Panc1 (cell line): ENCODE results near the gene ZMYND12. TPM values are rescaled to one million over a fixed set of nuclear protein-coding genes. Genes with fewer than 3 reads are reported as not detected.

ENCODE experiments used
- ATAC-seq: fragments of 200-7000 bp; cut with Tn5 transposase; 2 replicates; pipeline ENCODE4 v1.9.1; 2020; ENCODE audit warnings: mild to moderate bottlenecking, moderate library complexity
- BruUV-seq: library from RNA; stranded (reverse); fragments of 400-500 nt; replicated peaks from 2 replicates; lab custom pipeline; 2021; lab: Mats Ljungman, UMichigan
- CTCF ChIA-PET: fragments of 300-600 bp; sonication (Branson Sonifier 250); formaldehyde crosslinking; loops from one replicate; lab custom pipeline; 2022; ENCODE audit warnings: antibody characterized with exemption; lab: Charles Lee
- POLR2A ChIA-PET: fragments of 300-600 bp; sonication (Branson Sonifier 250); formaldehyde crosslinking; loops from one replicate; lab custom pipeline; 2022; ENCODE audit warnings: antibody characterized with exemption; lab: Charles Lee
- DNase-seq: peaks from one replicate; pipeline ENCODE4 v3.0.0-alpha.2; 2010; ENCODE audit warnings: low read depth, low spot score
- H3K27ac ChIP-seq: 2 replicates; pipeline ENCODE4 v1.5.1; 2011; ENCODE audit warnings: mild to moderate bottlenecking, low read length, inconsistent platforms
- H3K27me3 ChIP-seq: fragments of 200-500 bp; sonication (Bioruptor generic); 2 replicates; pipeline ENCODE4 v1.6.0; 2014; ENCODE audit warnings: low read length, inconsistent platforms; ENCODE audit not compliant: control insufficient read depth, insufficient read depth
- H3K36me3 ChIP-seq: fragments of 200-500 bp; sonication (Bioruptor generic); 2 replicates; pipeline ENCODE4 v1.5.1; 2014; ENCODE audit warnings: inconsistent platforms, mild to moderate bottlenecking, low read length, moderate library complexity; ENCODE audit not compliant: control insufficient read depth, insufficient read depth
- H3K4me1 ChIP-seq: 2 replicates; pipeline ENCODE4 v1.5.1; 2011; ENCODE audit warnings: inconsistent platforms, mild to moderate bottlenecking, low read length, moderate library complexity; ENCODE audit not compliant: control insufficient read depth, insufficient read depth
- H3K4me3 ChIP-seq, 2 experiments: 2 replicates each; pipeline ENCODE4 v1.5.1; 2011 to 2012; ENCODE audit warnings: low read depth in 2 of 2, low read length in 2 of 2, mild to moderate bottlenecking in 2 of 2, inconsistent platforms in 1 of 2, moderate library complexity in 1 of 2
- H3K9me3 ChIP-seq: fragments of 200-500 bp; sonication (Bioruptor generic); 2 replicates; pipeline ENCODE4 v1.5.1; 2014; ENCODE audit warnings: low read depth, mild to moderate bottlenecking, inconsistent platforms, low read length, moderate library complexity; ENCODE audit not compliant: control insufficient read depth, insufficient read depth
- CTCF ChIP-seq: fragments of 450-650 bp; IDR thresholded peaks from 2 replicates; pipeline ENCODE4 v1.5.1; 2017; ENCODE audit warnings: mild to moderate bottlenecking
- POLR2AphosphoS5 ChIP-seq: IDR thresholded peaks from 2 replicates; pipeline ENCODE4 v1.6.1; 2012; ENCODE audit warnings: mild to moderate bottlenecking, low read depth, low read length, moderate library complexity
- REST ChIP-seq, 2 experiments: IDR thresholded peaks; 2 replicates each; pipeline ENCODE4 v1.6.1; 2011 to 2012; ENCODE audit warnings: low read depth in 2 of 2, control low read depth in 1 of 2, low read length in 1 of 2, mild to moderate bottlenecking in 1 of 2, moderate library complexity in 1 of 2; ENCODE audit not compliant: insufficient read depth in 1 of 2
- SIN3A ChIP-seq: IDR thresholded peaks from 2 replicates; pipeline ENCODE4 v1.6.1; 2012; ENCODE audit warnings: low read depth, mild to moderate bottlenecking, low read length, moderate library complexity, borderline replicate concordance; ENCODE audit not compliant: insufficient read depth
- TCF7L2 ChIP-seq: IDR thresholded peaks from 2 replicates; pipeline ENCODE4 v1.6.1; 2011; ENCODE audit warnings: mild to moderate bottlenecking, low read depth, low read length, inconsistent platforms
- in situ Hi-C: cut with HindIII; loops from 2 replicates; pipeline ENCODE4 v1.10.0; 2016; ENCODE audit warnings: low sequenced_read_pairs, low pct_unique_long_range_greater_than_20kb
- intact Hi-C: fragments of 100-400 bp; cut with micrococcal nuclease; formaldehyde crosslinking; loops from one replicate; pipeline ENCODE4 v1.10.0; 2022; ENCODE audit not compliant: unreplicated experiment
- total RNA-seq: library from RNA; stranded (reverse); gene quantifications from one replicate; pipeline ENCODE4 v1.2.1, GENCODE V29; 2021; ENCODE audit not compliant: unreplicated experiment

ZMYND12 gene
- total RNA-seq, 1 experiment from 2014 or later, result 0.57 TPM

GRCh38 chr1:42422737-42423136 lies 33.1 kb downstream of the ZMYND12 start:
- H3K36me3 ChIP-seq, result no peaks in the 10 kb centered on the region
- POLR2A ChIA-PET, result no interaction called here
- in situ Hi-C loops (no loop called here), intact Hi-C loops (no loop called here)
- no peak for TF ChIP-seq SIN3A
- no peak for TF ChIP-seq CTCF
- no peak for TF ChIP-seq POLR2AphosphoS5
- TF ChIP-seq REST (IDR thresholded peaks at IDR 0.05; ENCODE audit: insufficient read depth in 1 of 2, low read depth in 2 of 2, low read length in 1 of 2), result no peak
- TF ChIP-seq TCF7L2, result no peak
- ATAC-seq, result no peak
- no peak overlapping the region for H3K27ac ChIP-seq
- H3K27me3 ChIP-seq, result no peaks in the 10 kb centered on the region
- no peak overlapping the region for H3K4me3 ChIP-seq
- CTCF ChIA-PET, result no interaction called here
- H3K4me1 ChIP-seq, result no peaks in the 10 kb centered on the region
- DNase-seq, result no peak
- no peaks in the 10 kb centered on the region for H3K9me3 ChIP-seq
- BruUV-seq, result no TSS peak

- H3K4me1 ChIP-seq, result no peaks in the 10 kb centered on the region
- BruUV-seq, result no TSS peak
- CTCF ChIA-PET, result no interaction called here
- in situ Hi-C loops, result no loop called here
- no peak for ATAC-seq
- H3K36me3 ChIP-seq, result no peaks in the 10 kb centered on the region
- intact Hi-C loops, result no loop called here
- DNase-seq, result no peak
- POLR2A ChIA-PET, result no interaction called here
- no peaks in the 10 kb centered on the region for H3K27me3 ChIP-seq
- H3K27ac ChIP-seq, result no peak overlapping the region
- H3K4me3 ChIP-seq, result no peak overlapping the region
- H3K9me3 ChIP-seq, result no peaks in the 10 kb centered on the region
- TF ChIP-seq REST (IDR thresholded peaks at IDR 0.05; ENCODE audit: insufficient read depth in 1 of 2, low read depth in 2 of 2, low read length in 1 of 2) (no peak), SIN3A (no peak), CTCF (no peak), POLR2AphosphoS5 (no peak), TCF7L2 (no peak)
Measured at GRCh38 chr1:42420911-42421585, 34.8 kb downstream of the ZMYND12 start.
